ENCODE results near the gene NDUFAB1.

Gene NDUFAB1

DNA sequence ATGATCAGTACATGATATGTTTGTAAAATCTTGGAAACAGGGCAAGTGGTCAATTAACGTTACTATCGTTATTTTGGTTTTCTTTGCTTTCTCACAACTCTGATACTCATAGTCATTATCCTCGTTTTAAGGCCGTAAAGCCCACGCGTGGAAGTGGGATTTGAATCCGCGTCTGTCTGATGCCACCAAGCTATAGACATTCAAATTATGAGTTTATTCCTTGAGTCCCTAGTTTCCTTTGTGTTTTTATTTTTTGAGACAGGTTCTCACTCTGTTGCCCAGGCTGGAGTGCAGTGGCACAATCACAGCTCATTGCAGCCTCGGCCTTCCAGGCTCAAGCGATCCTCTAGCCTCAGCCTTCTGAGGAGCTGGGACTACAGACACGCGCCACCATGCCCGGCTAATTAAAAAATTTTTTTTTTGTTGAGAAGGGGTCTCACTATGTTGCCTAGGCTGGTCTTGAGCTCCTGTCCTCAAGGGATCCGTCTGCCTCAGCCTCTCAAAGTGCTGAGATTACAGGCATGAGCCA lies 46.2 kb upstream of the NDUFAB1 start:
- Histone ChIP-seq H3K27ac (ENCODE audit: extremely low read depth, low read depth, low read length) (no peak overlapping the region), H3K4me1 (ENCODE audit: control insufficient read depth, insufficient read depth, low read length) (0 out of 2 replicates have a peak, but pooled peaks cover 2% of the 10 kb centered on the region), H3K9me3 (ENCODE audit: control insufficient read depth, insufficient read depth, low read depth, low read length) (no peaks in the 10 kb centered on the region), H3K36me3 (ENCODE audit: control insufficient read depth in 2 of 2, insufficient read depth in 1 of 2, low read length in 2 of 2) (peaks cover 37 to 54% of the 10 kb centered on the region in 2 experiments), H3K4me3 (ENCODE audit: low read depth, low read length) (peak overlapping the region; percentile 96)
- ChIA-PET POLR2A (interaction anchor here (1.3 kb wide), 1 partner anchor 37 kb away, joined by 6 read pairs; the partner anchor contains the start of gene PLK1), CTCF (interaction anchor here (0.6 to 1.6 kb wide), 2 partner anchors 17 to 710 kb away, joined by 3 read pairs; no protein-coding TSS in a partner anchor)
- no peak for TF ChIP-seq ZNF239 (tag by site-specific recombination; IDR thresholded peaks at IDR 0.05)
- TF ChIP-seq HOXD13 (CRISPR knock-in tag; IDR thresholded peaks at IDR 0.05; ENCODE audit: borderline replicate concordance), result no peak
- TF ChIP-seq ZNF354C (tag by site-specific recombination; IDR thresholded peaks at IDR 0.05; ENCODE audit: borderline replicate concordance, low read depth), result no peak
- no peak for TF ChIP-seq KLF10 (tag by site-specific recombination; IDR thresholded peaks at IDR 0.05)
- TF ChIP-seq ZNF394 (tag by site-specific recombination; IDR thresholded peaks at IDR 0.05; ENCODE audit: borderline replicate concordance), result no peak

DNA sequence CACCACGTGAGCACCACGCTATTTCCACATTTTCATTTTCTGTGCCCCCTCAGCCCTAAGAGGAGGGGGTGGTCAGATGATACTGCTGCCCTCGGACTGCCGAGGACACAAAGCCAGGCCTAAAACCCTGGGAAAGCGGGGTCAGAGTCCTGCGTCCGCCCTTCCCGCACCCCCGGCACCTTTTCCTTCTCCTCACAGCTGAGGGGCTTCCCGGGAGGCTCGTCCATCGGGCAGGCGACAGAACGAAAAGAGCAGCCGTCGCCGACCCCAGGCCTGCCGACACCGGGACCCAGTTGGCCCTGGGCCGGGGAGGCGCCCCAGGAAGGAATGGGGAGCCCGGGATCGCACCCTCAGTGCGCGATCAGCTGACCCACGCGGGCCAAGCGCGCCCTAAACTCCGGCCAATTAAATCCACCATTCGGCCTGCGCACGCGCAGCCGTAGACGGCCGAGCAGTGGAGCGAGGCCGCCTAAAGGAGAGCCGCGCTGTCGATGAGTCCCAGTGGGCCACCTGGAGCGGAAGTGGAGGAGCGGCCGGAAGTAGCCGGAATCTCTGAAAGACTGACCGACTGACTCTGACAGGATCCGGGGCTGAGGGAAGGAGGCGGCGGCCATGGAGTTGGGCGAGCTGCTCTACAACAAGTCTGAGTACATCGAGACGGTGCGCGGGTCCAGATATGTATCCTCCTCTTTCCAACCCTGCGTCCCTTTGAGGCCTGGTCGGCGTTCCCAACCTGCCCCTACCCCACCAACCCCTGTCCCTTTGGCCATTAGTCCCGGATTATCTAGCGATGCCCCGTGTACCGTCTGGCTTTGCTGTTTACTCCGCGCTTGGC lies 45.0 kb upstream of the NDUFAB1 start, which contains the start of the genes DCTN5 and PALB2:
TSS of gene DCTN5 (plus strand) at position 536 of the 835 bp plus-strand sequence. CDS start at position 613, 77 bp downstream.
TSS of gene PALB2 (minus strand) at position 380 of the 835 bp plus-strand sequence. CDS start at position 227, 153 bp downstream.
- 0 out of 2 replicates have a peak, but pooled peaks cover 2% of the 10 kb centered on the region for H3K4me1 ChIP-seq (ENCODE audit: control insufficient read depth, insufficient read depth, low read length)
- H3K27ac ChIP-seq (ENCODE audit: extremely low read depth, low read depth, low read length), result peak within 1 kb of the TSS; percentile 75
- no peaks in the 10 kb centered on the region for H3K9me3 ChIP-seq (ENCODE audit: control insufficient read depth, insufficient read depth, low read depth, low read length)
- peak within 1 kb of the TSS; percentile 96 for H3K4me3 ChIP-seq (ENCODE audit: low read depth, low read length)
- H3K36me3 ChIP-seq (ENCODE audit: control insufficient read depth in 2 of 2, insufficient read depth in 1 of 2, low read length in 2 of 2), result peaks cover 43 to 49% of the 10 kb centered on the region in 2 experiments
- CTCF ChIA-PET, result interaction anchor here (1.0 to 1.6 kb wide), 2 partner anchors 18 to 45 kb away, joined by 3 read pairs; no protein-coding TSS in a partner anchor
- POLR2A ChIA-PET, result interaction anchor here (0.5 to 1.3 kb wide), 6 partner anchors 10 to 740 kb away, joined by 3 to 7 read pairs (median 4); partner anchors contain the start of genes EARS2, NDUFAB1, PLK1 and UBFD1
- TF ChIP-seq GLIS1 (tag by site-specific recombination; IDR thresholded peaks at IDR 0.05) (peak; percentile 49; the same call in 1 of the 2 replicates), ZBTB17 (tag by site-specific recombination; IDR thresholded peaks at IDR 0.05) (peak; percentile 100), ZFP3 (tag by site-specific recombination; IDR thresholded peaks at IDR 0.05; ENCODE audit: low read depth) (no peak), ZBTB8A (tag by site-specific recombination; IDR thresholded peaks at IDR 0.05) (peak; percentile 76), KLF16 (tag by site-specific recombination; IDR thresholded peaks at IDR 0.05) (peak; percentile 59), YY2 (tag by site-specific recombination; IDR thresholded peaks at IDR 0.05) (0 out of 2 replicates have a peak, but pooled peaks have one; percentile 45), ZNF341 (tag by site-specific recombination; IDR thresholded peaks at IDR 0.05; ENCODE audit: low read depth) (peak; percentile 67; the same call in 1 of the 2 replicates), ZNF157 (tag by site-specific recombination; IDR thresholded peaks at IDR 0.05) (no peak), YY1 (tag by site-specific recombination; IDR thresholded peaks at IDR 0.05) (peak; percentile 69), ZNF660 (tag by site-specific recombination; IDR thresholded peaks at IDR 0.05) (no peak; the same call in none of the 2 replicates), ZNF610 (tag by site-specific recombination; IDR thresholded peaks at IDR 0.05; ENCODE audit: borderline replicate concordance) (peak; percentile 90), ZNF596 (tag by site-specific recombination; IDR thresholded peaks at IDR 0.05) (no peak), ZXDB (tag by site-specific recombination; IDR thresholded peaks at IDR 0.05) (peak; percentile 84), ZBTB20 (tag by site-specific recombination; IDR thresholded peaks at IDR 0.05) (peak; percentile 85), EGR2 (tag by site-specific recombination; IDR thresholded peaks at IDR 0.05; ENCODE audit: low read depth) (0 out of 2 replicates have a peak, but pooled peaks have one; percentile 3), ZNF366 (tag by site-specific recombination; conservative IDR thresholded peaks at IDR 0.05) (no peak), ZNF654 (tag by site-specific recombination; IDR thresholded peaks at IDR 0.05; ENCODE audit: low read depth) (no peak), HOXC10 (CRISPR knock-in tag; IDR thresholded peaks at IDR 0.05) (0 out of 2 replicates have a peak, but pooled peaks have one; percentile 81), ZNF544 (tag by site-specific recombination; IDR thresholded peaks at IDR 0.05) (no peak)
- TF ChIP-seq, protein P1, sequence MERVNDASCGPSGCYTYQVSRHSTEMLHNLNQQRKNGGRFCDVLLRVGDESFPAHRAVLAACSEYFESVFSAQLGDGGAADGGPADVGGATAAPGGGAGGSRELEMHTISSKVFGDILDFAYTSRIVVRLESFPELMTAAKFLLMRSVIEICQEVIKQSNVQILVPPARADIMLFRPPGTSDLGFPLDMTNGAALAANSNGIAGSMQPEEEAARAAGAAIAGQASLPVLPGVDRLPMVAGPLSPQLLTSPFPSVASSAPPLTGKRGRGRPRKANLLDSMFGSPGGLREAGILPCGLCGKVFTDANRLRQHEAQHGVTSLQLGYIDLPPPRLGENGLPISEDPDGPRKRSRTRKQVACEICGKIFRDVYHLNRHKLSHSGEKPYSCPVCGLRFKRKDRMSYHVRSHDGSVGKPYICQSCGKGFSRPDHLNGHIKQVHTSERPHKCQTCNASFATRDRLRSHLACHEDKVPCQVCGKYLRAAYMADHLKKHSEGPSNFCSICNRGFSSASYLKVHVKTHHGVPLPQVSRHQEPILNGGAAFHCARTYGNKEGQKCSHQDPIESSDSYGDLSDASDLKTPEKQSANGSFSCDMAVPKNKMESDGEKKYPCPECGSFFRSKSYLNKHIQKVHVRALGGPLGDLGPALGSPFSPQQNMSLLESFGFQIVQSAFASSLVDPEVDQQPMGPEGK (tag by site-specific recombination; IDR thresholded peaks at IDR 0.05), result peak; percentile 64; the same call in 1 of the 2 replicates
- TF ChIP-seq, protein P2, sequence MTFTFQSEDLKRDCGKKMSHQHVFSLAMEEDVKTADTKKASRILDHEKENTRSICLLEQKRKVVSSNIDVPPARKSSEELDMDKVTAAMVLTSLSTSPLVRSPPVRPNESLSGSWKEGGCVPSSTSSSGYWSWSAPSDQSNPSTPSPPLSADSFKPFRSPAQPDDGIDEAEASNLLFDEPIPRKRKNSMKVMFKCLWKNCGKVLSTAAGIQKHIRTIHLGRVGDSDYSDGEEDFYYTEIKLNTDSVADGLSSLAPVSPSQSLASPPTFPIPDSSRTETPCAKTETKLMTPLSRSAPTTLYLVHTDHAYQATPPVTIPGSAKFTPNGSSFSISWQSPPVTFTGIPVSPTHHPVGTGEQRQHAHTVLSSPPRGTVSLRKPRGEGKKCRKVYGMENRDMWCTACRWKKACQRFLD (tag by site-specific recombination; IDR thresholded peaks at IDR 0.05), result no peak
- TF ChIP-seq, protein P3, sequence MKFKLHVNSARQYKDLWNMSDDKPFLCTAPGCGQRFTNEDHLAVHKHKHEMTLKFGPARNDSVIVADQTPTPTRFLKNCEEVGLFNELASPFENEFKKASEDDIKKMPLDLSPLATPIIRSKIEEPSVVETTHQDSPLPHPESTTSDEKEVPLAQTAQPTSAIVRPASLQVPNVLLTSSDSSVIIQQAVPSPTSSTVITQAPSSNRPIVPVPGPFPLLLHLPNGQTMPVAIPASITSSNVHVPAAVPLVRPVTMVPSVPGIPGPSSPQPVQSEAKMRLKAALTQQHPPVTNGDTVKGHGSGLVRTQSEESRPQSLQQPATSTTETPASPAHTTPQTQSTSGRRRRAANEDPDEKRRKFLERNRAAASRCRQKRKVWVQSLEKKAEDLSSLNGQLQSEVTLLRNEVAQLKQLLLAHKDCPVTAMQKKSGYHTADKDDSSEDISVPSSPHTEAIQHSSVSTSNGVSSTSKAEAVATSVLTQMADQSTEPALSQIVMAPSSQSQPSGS (tag by site-specific recombination; IDR thresholded peaks at IDR 0.05; ENCODE audit: low read depth), result no peak
- TF ChIP-seq, protein P4, sequence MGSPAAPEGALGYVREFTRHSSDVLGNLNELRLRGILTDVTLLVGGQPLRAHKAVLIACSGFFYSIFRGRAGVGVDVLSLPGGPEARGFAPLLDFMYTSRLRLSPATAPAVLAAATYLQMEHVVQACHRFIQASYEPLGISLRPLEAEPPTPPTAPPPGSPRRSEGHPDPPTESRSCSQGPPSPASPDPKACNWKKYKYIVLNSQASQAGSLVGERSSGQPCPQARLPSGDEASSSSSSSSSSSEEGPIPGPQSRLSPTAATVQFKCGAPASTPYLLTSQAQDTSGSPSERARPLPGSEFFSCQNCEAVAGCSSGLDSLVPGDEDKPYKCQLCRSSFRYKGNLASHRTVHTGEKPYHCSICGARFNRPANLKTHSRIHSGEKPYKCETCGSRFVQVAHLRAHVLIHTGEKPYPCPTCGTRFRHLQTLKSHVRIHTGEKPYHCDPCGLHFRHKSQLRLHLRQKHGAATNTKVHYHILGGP (tag by site-specific recombination; IDR thresholded peaks at IDR 0.05), result no peak

All from HEK293 (cell line).